MG63 (cell line): ENCODE results near the gene NIP7. TPM values are rescaled to one million over a fixed set of nuclear protein-coding genes. Genes with fewer than 3 reads are reported as not detected.

ENCODE experiments used
- DNase-seq: peaks from one replicate; pipeline ENCODE4 v3.0.0-alpha.2; 2020
- H3K27me3 ChIP-seq: fragments of 250-450 bp; sonication (Bioruptor Pico); 2 replicates; pipeline ENCODE4 v1.5.1; 2020; ENCODE audit warnings: mild to moderate bottlenecking, moderate library complexity
- H3K36me3 ChIP-seq: fragments of 250-450 bp; sonication (Bioruptor Pico); 2 replicates; pipeline ENCODE4 v1.5.1; 2020; ENCODE audit warnings: mild to moderate bottlenecking, moderate library complexity
- H3K4me3 ChIP-seq: fragments of 250-450 bp; sonication (Bioruptor Pico); 2 replicates; pipeline ENCODE4 v1.5.1; 2020; ENCODE audit warnings: mild to moderate bottlenecking, moderate library complexity
- H3K9me3 ChIP-seq: fragments of 250-450 bp; sonication (Bioruptor Pico); 2 replicates; pipeline ENCODE4 v1.5.1; 2020; ENCODE audit warnings: mild to moderate bottlenecking, moderate library complexity
- total RNA-seq: library from RNA; depleted of rRNA; stranded (reverse); fragments of >200 nt; shearing (Covaris generic); gene quantifications from 2 replicates; pipeline ENCODE4 v1.2.3, GENCODE V29; 2014; ENCODE audit warnings: low replicate concordance

The NIP7 gene
- total RNA-seq, 1 experiment from 2014 or later = 32.6 TPM

DNA sequence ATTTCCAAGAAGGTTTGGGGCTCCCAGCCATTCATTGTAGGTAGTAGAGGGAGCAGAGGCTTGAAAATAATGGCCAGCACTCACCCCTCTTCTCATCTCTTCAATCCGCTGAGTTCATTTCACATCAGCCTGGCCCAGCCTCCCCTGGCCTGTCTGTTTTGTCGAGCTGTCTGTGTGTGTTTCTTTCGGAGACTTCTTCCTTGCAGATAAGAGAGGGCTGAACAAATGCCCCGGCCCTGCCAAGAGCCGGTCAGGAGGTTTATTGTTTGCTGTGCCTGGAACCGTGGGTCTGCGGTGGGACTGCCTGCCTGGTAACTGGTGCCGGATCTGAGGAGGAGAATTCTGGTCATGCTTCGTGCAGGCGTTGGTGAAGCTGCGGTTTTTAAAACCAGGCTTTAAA lies 25.0 kb upstream of the NIP7 start:
- no peak overlapping the region for H3K4me3 ChIP-seq
- peaks cover 20% of the 10 kb centered on the region for H3K36me3 ChIP-seq
- no peaks in the 10 kb centered on the region for H3K9me3 ChIP-seq
- no peaks in the 10 kb centered on the region for H3K27me3 ChIP-seq
- DNase-seq = no peak

DNA sequence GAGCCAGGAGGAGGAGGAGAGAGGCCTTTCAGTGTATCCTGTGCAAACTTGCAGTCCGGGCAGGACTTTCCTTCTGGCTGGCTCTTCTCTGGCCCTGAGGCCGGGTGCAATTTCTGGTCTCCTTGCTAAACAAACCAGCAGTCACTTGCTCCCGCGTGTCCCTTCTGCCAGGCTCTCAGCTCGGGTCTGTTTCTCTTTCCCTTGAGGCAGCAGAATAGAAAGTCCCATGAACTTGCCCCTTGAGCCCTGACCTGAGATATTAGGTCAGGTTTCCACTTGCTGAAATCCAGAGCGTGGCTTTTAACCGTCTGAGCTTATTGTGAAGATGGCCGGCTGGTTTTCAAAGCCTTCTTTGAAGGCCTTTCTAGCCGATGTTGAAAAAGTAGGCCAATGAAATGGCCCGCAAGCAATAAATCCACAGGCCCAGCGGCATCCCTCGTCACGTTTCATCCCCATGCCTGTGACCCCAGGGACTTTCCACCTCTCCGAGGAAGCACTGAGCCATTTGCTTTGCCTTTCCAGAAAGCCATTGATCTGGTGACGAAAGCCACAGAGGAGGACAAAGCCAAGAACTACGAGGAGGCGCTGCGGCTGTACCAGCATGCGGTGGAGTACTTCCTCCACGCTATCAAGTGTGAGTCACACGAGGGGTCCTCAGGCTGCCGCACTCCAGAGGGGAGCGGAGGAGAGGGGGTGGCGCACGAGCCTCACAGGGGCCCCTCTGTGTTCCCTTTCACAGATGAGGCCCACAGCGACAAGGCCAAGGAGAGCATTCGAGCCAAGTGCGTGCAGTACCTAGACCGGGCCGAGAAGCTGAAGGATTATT lies 23.9 kb upstream of the NIP7 start:
- H3K9me3 ChIP-seq = no peaks in the 10 kb centered on the region
- H3K36me3 ChIP-seq = peaks cover 20% of the 10 kb centered on the region
- no peak overlapping the region for H3K4me3 ChIP-seq
- DNase-seq = no peak
- H3K27me3 ChIP-seq = no peaks in the 10 kb centered on the region

DNA sequence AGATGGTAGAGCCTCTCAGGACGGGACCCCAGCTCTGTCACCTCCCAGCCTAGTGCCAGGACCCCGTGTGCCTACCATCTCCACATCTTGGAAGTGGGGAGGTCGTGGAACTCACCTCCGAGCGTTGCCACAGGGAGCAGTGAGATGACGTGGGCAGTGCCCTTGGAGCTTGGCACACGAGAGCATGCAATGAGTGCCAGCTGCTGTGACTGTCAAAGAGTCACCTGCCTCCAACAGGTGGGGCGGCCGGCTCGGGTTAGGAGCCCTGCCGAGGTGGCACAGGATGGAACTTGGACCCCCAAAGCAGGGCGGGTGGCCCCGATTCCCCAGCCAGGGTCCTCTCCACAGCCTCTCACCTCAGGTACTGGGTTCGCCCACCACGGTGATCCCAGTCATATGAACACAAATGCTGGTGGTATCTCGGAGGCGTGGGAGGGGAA lies 23.0 kb upstream of the NIP7 start:
- Histone ChIP-seq H3K36me3 (peaks cover 24% of the 10 kb centered on the region), H3K27me3 (no peaks in the 10 kb centered on the region), H3K9me3 (no peaks in the 10 kb centered on the region), H3K4me3 (no peak overlapping the region)
- no peak for DNase-seq

DNA sequence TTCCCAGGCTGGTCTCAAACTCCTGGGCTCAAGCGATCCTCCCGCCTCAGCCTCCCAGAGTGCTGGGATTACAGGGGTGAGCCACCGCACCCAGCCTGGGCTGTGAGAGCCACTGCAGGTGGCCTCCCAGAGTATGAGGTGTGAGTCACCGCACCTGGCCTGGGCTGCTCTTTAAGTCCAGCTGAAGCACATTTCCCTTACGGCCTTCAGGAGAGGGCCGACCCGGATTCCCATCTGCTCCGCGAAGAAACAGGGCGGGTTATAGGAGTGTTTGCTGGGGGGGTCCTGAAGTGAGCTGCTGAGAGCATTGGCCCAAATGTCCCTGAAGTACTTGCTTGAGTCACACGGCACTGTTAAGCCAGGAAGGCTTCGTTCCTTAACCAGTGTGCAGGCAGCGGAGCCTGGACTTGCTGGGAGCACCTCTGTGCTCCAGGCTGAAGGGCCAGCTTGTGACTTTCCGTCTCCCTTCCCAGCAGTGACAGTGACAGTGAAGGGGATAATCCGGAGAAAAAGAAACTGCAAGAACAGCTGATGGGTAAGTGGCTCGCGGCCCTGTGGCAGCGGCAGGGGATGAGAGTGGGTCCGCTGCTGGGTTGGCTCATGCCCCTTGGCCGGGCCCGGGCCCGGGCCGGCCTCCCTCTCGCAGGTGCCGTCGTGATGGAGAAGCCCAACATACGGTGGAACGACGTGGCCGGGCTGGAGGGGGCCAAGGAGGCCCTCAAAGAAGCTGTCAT lies 21.2 kb upstream of the NIP7 start:
- Histone ChIP-seq H3K4me3 (no peak overlapping the region), H3K27me3 (no peaks in the 10 kb centered on the region), H3K36me3 (peaks cover 28% of the 10 kb centered on the region), H3K9me3 (no peaks in the 10 kb centered on the region)
- no peak for DNase-seq

DNA sequence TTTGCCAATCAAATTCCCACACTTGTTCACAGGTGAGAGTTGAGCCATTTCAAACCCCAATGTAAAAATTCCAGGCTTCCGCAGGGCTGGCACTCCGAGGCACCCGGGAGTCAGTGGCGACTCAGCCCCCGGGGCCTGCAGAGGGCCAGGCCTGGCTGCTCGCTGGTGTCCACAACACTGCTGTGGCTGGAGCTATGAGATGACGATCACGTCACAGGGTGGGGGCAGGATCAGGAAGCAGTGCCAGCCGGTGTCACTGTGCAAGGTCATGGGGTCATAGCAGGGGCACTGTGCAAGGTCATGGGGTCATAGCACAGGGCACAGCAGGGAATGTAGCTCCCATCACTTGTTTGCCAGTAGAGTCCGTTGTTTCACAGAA lies 20.7 kb upstream of the NIP7 start:
- no peaks in the 10 kb centered on the region for H3K27me3 ChIP-seq
- peaks cover 25% of the 10 kb centered on the region for H3K36me3 ChIP-seq
- no peak for DNase-seq
- H3K4me3 ChIP-seq = no peak overlapping the region
- no peaks in the 10 kb centered on the region for H3K9me3 ChIP-seq

DNA sequence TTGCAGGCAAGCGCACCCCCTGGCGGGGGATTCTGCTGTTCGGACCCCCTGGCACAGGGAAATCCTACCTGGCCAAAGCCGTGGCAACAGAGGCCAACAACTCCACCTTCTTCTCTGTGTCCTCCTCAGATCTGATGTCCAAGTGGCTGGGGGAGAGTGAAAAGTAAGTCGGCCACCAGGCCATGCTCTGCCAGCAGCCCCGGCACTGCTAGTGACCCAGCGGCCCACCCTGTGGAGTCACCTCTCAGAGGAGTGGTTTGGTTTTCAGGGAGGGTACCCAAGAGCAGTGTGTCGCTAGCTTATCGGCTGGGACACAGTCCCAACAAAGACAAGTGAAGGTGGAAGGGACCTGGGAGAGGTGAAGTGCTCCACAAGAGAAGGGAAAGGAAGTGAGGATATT lies 20.2 kb upstream of the NIP7 start:
- DNase-seq = no peak
- no peaks in the 10 kb centered on the region for H3K9me3 ChIP-seq
- no peak overlapping the region for H3K4me3 ChIP-seq
- peaks cover 26% of the 10 kb centered on the region for H3K36me3 ChIP-seq
- H3K27me3 ChIP-seq = no peaks in the 10 kb centered on the region

DNA sequence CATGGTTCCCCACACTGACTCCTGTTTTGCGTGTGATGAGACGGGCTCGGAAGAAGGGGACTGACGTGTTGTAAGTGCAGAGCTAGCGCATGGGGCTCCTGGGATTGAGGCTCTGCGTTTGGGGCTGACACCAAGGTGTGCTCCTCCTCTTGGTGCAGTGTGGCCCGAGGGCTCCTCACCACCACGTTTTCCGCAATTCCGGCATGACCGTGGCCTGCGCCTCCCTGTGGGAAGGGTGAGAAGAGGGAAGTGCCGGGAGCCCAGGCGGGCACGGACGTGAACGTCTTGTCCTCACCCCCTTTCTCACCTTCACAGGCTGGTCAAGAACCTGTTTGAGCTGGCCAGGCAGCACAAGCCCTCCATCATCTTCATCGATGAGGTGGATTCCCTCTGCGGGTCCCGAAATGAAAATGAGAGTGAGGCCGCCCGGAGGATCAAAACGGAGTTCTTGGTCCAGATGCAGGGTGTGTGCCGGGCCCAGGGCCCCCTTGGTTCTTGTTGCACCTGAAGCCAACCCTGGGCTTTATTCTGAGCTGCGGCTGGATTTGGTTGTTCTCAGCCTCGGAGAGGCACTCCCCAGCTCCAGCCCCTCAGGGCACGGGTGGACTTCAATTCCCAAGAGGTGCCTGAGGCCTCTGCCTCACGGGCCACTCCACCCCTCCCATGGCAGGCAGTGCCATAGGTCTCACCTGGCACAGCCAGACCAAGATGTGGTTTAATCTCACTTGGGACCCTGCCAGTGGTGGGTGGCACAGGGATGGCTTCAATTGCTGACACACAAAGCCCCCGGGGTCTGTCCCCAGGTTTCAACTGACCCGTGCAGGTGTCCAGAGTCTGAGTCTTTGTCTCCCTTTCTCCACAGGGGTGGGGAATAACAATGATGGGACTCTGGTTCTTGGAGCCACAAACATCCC lies 19.5 kb upstream of the NIP7 start:
- Histone ChIP-seq H3K27me3 (no peaks in the 10 kb centered on the region), H3K9me3 (no peaks in the 10 kb centered on the region), H3K4me3 (no peak overlapping the region), H3K36me3 (peaks cover 29% of the 10 kb centered on the region)
- no peak for DNase-seq

DNA sequence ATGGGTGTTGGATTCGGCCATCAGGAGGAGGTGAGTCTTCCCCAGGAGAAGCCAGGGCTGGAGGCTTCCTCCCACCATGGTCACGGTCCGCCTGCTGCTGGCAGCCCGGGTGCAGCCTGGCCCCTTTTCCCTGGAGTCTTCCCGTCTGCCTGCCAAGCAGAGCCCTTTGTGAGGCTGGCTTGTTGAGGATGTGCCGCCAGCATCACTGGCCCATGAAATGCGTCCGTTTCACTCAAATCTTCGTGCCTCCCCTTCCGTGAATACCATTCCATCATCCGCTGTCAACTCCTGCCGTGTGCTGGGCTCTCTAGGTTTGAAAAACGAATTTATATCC lies 18.9 kb upstream of the NIP7 start:
- H3K36me3 ChIP-seq = peaks cover 27% of the 10 kb centered on the region

DNA sequence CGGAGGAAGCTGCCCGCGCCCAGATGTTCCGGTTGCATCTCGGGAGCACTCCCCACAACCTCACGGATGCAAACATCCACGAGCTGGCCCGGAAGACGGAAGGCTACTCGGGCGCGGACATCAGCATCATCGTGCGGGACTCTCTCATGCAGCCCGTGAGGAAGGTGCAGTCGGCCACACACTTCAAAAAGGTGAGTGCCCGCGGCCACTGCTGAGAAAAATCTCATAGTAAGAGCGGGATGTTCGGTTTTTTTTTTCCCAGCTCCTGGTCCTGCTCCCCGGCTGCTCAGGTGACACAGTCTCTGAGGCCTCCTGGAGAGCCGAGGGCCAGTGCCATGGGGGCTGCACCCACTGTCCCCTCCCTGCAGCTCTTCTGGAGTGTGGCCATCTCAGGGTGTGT lies 18.5 kb upstream of the NIP7 start:
- Histone ChIP-seq H3K27me3 (no peaks in the 10 kb centered on the region), H3K9me3 (no peaks in the 10 kb centered on the region), H3K36me3 (peaks cover 28% of the 10 kb centered on the region), H3K4me3 (no peak overlapping the region)
- DNase-seq = no peak

More for the DNA sequence above, 18.9 kb upstream of the NIP7 start:
- Histone ChIP-seq H3K4me3 (no peak overlapping the region), H3K9me3 (no peaks in the 10 kb centered on the region), H3K27me3 (no peaks in the 10 kb centered on the region)
- no peak for DNase-seq

DNA sequence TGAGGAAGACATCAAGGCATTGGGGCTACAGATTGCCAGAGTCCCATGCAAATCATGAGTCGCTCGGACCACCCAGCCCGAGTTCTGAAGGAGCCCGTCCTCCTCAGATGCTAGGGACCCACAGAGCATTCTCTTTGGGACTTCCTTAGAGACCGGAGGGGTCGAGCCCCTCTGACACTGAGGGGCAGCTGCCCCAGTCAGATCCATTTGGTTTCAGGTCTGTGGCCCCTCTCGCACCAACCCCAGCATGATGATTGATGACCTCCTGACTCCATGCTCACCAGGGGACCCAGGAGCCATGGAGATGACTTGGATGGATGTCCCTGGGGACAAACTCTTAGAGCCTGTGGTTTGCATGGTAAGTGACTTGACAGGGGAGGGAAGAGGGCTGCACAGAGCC lies 17.2 kb upstream of the NIP7 start:
- Histone ChIP-seq H3K4me3 (no peak overlapping the region), H3K36me3 (peaks cover 32% of the 10 kb centered on the region), H3K27me3 (no peaks in the 10 kb centered on the region), H3K9me3 (no peaks in the 10 kb centered on the region)
- no peak for DNase-seq

DNA sequence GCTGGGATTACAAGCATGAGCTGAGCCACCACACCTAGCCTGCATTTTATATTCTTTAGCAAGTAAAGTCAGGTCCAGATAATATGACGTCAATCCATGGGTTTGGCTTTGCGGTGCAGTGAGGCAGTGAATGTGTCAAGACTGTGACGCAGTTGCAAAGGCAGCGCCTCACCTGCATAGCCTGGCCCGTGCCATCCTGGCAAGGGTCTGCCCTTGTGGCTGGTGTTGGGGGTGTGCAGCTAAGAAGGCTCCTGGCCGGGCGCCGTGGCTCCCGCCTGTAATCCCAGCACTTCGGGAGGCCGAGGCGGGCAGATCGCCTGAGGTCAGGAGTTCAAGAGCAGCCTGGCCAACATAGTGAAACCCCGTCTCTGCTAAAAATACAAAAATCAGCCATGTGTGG lies 16.2 kb upstream of the NIP7 start:
- H3K27me3 ChIP-seq = no peaks in the 10 kb centered on the region
- no peak for DNase-seq
- no peaks in the 10 kb centered on the region for H3K9me3 ChIP-seq
- no peak overlapping the region for H3K4me3 ChIP-seq
- H3K36me3 ChIP-seq = peaks cover 37% of the 10 kb centered on the region

DNA sequence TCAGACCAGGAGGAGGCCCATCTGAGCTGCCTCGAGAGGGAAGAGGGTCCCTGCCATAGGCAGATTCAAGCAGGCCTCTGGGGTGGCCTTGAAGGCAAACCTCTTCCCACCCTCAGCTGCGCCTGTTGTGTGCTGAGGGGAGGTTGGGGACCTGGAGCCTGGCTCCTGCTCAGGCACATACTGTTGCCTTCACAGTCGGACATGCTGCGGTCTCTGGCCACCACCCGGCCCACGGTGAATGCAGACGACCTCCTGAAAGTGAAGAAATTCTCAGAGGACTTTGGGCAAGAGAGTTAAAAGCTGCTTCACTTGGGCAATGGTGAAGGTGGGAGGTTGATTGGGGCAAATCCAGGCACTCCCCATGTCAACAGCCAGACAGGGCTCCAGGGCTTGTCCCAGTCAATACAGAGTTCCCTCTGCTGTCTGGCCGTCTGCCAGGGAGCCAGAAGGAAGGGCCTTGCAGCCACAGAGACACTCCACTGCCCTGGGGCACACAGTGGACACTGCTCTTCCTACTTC lies 15.5 kb upstream of the NIP7 start:
- H3K9me3 ChIP-seq = no peaks in the 10 kb centered on the region
- H3K36me3 ChIP-seq = peaks cover 40% of the 10 kb centered on the region
- no peak for DNase-seq
- no peaks in the 10 kb centered on the region for H3K27me3 ChIP-seq
- H3K4me3 ChIP-seq = no peak overlapping the region

DNA sequence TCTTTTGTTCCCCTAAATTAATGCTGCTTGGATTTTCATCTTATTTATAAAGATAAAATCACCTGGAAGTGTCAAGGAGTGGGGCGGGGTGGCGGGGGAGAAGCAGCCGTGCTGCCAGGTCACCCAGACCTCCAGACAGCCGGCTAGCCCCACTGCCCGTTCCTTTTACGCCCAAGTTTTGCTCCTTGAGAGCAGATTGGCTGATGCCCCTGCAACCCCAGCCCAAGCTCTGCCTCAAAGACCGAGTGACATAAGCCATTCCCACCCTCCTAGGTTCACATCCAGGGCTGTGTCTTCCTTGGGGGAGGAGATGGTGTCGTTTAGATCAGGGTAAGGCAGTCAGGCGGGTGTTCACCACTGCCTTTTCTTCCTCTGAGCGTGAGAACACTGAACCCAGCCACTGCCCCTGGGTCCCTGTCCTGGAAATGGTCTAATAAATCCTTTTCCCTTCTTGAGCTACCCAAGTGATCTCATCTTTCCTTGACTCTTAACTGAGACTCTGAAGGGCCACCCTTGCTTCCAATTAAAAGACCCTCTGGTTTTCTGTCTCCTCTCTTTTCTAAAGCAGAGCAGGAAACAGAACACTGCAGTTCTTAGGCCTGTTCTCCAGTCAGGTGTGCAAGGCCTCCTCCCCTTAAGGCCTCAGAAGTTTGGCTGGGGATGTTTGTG lies 14.9 kb upstream of the NIP7 start:
- Histone ChIP-seq H3K36me3 (peaks cover 40% of the 10 kb centered on the region), H3K4me3 (no peak overlapping the region), H3K27me3 (no peaks in the 10 kb centered on the region), H3K9me3 (no peaks in the 10 kb centered on the region)
- no peak for DNase-seq

DNA sequence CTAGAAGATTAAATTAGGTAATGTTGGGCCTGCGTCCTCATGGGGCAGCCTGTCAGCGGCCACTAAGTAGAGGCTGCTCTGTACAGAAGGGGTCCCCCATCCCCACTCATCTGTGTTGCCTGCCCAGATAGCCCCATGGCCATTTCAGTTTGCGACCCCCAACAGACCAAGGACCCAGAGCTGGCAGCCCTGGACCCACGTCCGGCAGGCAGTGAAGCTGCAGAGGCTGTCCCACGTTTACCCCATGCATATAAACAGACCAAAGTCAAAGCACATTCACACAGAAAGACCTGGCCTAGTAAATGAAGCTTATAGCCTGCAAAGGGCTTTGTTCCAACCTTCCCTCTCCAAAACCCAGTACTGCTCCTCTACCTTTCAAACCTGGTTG lies 13.8 kb upstream of the NIP7 start:
- Histone ChIP-seq H3K9me3 (no peaks in the 10 kb centered on the region), H3K4me3 (no peak overlapping the region), H3K36me3 (peaks cover 42% of the 10 kb centered on the region), H3K27me3 (no peaks in the 10 kb centered on the region)
- no peak for DNase-seq

DNA sequence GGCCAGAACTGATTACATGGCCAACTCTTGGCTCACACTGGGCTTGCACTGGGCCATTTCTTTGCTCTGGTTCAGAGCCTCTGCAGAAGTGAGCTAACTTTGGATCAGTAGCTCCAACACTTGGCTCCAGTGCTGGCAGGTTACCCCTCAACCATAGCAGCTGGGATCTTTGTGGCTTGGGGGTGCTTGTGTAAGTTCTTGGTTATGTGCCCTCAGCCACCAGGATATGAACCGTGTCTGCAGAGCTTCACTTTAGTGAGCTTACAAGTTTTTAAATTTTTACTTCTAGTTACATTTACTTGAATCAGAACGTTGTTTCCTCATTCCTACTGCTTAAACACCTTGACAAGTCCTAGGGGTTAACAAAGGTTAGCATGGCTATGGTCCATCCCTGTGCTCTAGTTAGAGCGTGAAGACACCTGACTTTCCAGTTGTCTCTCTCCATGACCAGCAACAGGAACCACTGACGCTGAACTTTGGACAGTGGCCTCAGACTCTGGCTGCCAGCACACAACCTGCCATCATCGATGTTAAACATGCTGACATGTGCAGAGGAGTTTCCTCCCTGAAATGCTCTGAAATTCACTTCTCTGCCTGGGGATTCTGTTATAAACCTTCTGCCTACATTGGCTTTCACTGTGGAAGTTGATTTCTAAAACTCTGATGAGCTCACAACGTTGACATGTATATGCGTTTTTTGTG lies 13.2 kb upstream of the NIP7 start:
- Histone ChIP-seq H3K9me3 (no peaks in the 10 kb centered on the region), H3K36me3 (peaks cover 44% of the 10 kb centered on the region), H3K27me3 (no peaks in the 10 kb centered on the region), H3K4me3 (no peak overlapping the region)
- DNase-seq = no peak
